UCSD-AML1 (cell line): ENCODE results near the gene OR5AN1.
"Not testable (repeated sequence)": the region's sequence is repeated elsewhere in the genome, so short reads cannot be mapped to it uniquely, and the experiment has no call there.

Experiments used
- DNase-seq: peaks from one replicate; lab custom pipeline; 2025; ENCODE audit not compliant: unreplicated experiment; lab: John Stamatoyannopoulos, UW

The OR5AN1 gene

GRCh38 chr11:59358595-59358994 is at the start of gene OR5AN1:
TSS of gene OR5AN1 (plus strand) at chr11:59358895. CDS start at chr11:59364459, 5,564 bp downstream.
- DNase-seq, result no peak

- DNase-seq, result no peak
These were observed 23.7 kb upstream of the OR5AN1 start for GRCh38 chr11:59335001-59335400.

GRCh38 chr11:59336176-59336575 is 22.5 kb upstream of the OR5AN1 start:
- no peak for DNase-seq

GRCh38 chr11:59336931-59337330 is 21.8 kb upstream of the OR5AN1 start:
- DNase-seq, result no peak

GRCh38 chr11:59349657-59350056 is 9.0 kb upstream of the OR5AN1 start:
- DNase-seq, result not testable (repeated sequence)

GRCh38 chr11:59355226-59355625 is 3.5 kb upstream of the OR5AN1 start:
- no peak for DNase-seq

GRCh38 chr11:59356561-59356960 is 2.1 kb upstream of the OR5AN1 start:
- no peak for DNase-seq

- no peak for DNase-seq
These were observed 675 bp upstream of the OR5AN1 start for GRCh38 chr11:59358020-59358419.

GRCh38 chr11:59365232-59366018 is 6.7 kb downstream of the OR5AN1 start:
- DNase-seq, result no peak

- DNase-seq, result peak; percentile 17
These were observed 9.7 kb downstream of the OR5AN1 start for GRCh38 chr11:59368238-59369022.

- DNase-seq, result not testable (repeated sequence)
These were observed 13.6 kb downstream of the OR5AN1 start for GRCh38 chr11:59372324-59372723.

- no peak for DNase-seq
These were observed 21.8 kb downstream of the OR5AN1 start for GRCh38 chr11:59380263-59381059.

- DNase-seq, result no peak
These were observed 35.5 kb downstream of the OR5AN1 start for GRCh38 chr11:59394186-59394585.

GRCh38 chr11:59400461-59401261 is 42.0 kb downstream of the OR5AN1 start:
- DNase-seq, result no peak

- no peak for DNase-seq
These were observed 42.5 kb downstream of the OR5AN1 start for GRCh38 chr11:59401262-59401552.

- no peak for DNase-seq
These were observed 44.9 kb downstream of the OR5AN1 start for GRCh38 chr11:59403546-59403945.

- no peak for DNase-seq
These were observed 55.0 kb downstream of the OR5AN1 start for GRCh38 chr11:59413646-59414045.

- DNase-seq, result no peak
These were observed 56.4 kb downstream of the OR5AN1 start for GRCh38 chr11:59415111-59415510.

- no peak for DNase-seq
These were observed 57.9 kb downstream of the OR5AN1 start for GRCh38 chr11:59416613-59417012.

- no peak for DNase-seq
These were observed 58.3 kb downstream of the OR5AN1 start for GRCh38 chr11:59417023-59417422.

- DNase-seq, result no peak
These were observed 59.5 kb downstream of the OR5AN1 start for GRCh38 chr11:59418156-59418555.
